Daoy (cell line): ENCODE measurements around the gene ZNF143. TPM values are rescaled to one million over a fixed set of nuclear protein-coding genes. Genes with fewer than 3 reads are reported as not detected.
A peak's percentile ranks its signal among the peaks of the same experiment; 100 is the strongest.
"Not testable (repeated sequence)": the region's sequence is repeated elsewhere in the genome, so short reads cannot be mapped to it uniquely, and the experiment has no call there.

ENCODE experiments used
- DNase-seq: peaks from one replicate; pipeline ENCODE4 v3.0.0-alpha.2; 2015; ENCODE audit warnings: low read depth
- total RNA-seq: library from RNA; depleted of rRNA; stranded (reverse); fragments of >200 nt; shearing (Covaris generic); gene quantifications from 2 replicates; pipeline ENCODE4 v1.2.3, GENCODE V29; 2014

ZNF143 gene
- total RNA-seq, 1 experiment from 2014 or later, result 27.0 TPM

DNA sequence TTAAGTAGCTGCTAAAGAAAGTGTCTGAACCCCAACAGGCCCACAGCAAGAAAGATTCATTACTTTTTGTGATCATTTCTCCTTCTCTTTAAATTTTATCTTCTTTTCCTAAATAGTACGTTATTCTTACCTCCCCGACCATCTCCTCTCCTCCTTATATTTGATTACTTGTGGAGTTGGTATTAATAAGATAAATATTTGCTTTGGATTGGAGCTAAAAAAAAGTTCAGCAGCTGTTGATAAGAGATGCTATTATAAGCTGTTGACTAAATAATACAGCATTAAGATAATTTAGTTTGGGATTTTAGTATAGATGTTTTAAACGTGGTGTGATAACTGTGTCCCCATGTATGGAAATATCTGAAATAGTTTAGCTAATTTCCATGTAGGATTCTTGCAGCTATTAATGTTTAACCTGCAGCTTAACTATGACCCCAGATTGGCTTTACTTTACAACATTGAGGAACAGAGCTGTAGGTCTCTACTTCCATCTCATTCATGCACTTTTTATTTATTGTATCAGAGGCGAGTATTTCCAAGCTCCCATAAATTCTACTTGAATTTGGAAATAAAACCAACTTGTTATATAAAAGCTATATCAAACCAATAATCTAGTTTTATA lies 37.8 kb downstream of the ZNF143 start:
- no peak for DNase-seq

DNA sequence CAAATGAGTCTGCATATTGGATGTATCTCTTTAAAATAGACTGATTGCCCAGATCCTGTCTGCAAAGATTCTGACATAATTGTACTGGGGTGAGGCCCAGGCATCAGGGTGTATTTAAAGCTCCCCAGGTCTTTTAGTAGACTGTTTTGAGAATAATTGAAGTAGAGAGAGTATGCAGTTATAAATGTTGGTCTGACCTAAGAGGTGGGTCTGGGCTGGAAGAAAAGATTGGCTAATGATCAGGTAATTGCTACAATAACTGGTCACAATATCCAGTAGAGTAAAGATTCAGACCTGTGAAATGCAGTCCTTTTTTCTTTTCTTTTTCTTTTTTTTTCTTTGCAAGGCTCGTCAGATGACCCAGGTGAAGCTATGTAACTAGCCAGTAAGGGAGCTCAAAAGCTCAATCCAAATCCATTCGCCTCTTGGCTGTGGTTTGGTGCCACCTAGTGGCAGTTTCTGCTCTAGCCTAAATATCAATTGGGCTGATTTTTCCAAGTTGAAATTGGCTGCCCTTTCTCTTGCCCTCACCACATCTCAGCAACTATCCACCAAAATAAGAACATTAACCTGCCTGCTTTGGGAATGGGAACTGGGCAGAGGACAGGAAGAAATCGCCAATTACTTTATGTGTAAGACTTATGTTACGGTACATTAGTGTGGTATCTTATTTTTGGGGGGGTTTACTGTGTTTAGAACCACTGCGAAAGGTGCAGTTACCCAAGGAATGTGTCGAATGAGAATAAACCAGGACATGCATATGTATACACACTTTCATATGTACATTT lies 45.9 kb downstream of the ZNF143 start:
- DNase-seq, result peak; percentile 64

DNA sequence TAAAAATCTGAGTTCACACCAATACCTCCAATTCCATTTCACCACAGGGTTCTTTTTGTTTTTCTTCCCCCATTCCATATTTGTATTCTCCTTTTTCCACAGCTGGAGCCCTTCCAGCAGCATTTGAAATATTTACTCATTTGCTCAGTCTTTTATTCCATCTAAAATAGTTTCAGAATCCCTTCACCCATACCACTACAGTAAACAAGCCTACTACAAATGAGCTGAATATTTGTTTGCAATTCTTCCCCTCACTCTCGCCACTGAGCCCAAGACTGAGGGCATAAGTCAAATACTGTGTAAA lies 46.4 kb downstream of the ZNF143 start:
- no peak for DNase-seq

DNA sequence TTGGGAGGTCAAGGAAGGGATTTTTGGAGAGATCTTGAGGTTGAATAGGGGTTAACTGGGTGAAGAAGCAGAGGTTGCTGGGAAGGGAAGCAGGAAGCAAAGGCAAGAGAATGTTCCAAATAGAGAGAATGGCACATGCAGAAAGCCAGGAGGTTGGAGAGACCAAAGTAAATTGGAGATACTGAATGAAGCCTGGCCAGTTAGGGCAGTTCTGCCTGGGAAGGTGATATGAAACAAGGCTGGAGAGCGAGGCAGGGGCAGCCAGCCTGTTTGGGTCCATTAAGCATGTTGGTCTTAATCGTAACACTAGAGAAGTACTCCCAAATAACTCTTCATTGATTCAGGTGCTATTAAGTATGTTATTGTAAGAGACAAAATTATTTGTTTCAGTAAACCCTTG lies 48.2 kb downstream of the ZNF143 start:
- no peak for DNase-seq

DNA sequence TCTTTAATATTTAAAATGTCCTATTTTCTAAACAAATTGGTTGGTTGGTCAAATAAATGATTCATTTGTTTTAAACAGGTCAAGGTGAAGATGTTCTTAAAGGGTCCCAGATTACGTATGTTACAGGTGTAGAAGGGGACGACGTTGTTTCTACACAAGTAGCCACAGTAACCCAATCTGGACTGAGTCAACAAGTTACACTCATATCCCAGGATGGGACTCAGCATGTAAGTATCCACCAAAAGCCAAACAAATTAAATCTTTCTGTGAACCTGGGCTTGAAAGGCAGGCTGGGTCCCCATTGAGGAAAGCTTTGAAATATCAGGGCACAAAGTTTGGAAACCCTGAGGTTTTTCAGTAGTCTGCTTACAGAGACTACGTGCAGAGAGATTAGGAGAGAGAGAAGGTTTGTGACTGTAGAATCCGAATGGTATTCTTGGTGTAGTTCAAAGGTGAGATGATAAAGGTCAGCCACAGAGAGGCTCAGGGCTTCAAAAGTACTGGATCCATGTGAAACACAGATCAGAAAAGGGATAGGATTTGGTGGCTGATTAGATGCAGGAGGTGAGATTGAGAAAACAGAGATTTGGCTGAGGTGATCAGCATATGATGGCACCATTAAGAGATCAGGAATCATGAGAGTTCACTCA lies 51.7 kb downstream of the ZNF143 start:
- no peak for DNase-seq

DNA sequence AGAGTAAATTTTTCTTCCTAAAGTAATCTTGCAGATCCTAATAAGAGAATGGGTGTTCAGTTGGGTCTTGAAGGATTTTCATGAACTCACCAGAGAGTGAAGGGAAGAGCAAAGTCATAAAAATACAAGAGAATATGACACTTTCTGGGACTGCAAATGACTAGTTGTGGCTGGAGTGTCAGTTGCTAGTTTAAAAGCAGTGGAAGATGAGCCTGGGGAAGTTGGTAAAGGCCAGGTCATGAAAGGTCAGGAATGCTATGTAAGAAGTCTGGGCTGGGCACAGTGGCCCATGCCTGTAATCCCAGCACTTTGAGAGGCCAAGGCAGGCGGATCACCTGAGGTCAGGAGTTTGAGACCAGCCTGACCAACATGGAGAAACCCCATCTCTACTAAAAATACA lies 53.8 kb downstream of the ZNF143 start:
- not testable (repeated sequence) for DNase-seq

DNA sequence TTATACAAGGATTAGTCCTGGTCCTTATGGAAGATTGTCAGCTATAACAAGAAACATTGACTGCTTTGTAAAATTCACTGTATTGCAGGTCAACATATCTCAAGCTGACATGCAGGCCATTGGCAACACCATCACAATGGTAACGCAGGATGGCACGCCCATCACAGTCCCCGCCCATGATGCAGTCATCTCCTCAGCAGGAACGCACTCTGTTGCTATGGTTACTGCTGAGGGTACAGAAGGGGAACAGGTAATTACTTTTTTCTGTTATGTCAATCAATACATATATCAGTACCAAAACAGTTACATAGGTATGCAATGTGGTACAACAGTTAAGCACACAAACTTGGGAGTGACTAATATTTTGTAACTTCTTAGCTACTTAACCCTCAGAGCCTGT lies 55.3 kb downstream of the ZNF143 start:
- DNase-seq, result no peak

DNA sequence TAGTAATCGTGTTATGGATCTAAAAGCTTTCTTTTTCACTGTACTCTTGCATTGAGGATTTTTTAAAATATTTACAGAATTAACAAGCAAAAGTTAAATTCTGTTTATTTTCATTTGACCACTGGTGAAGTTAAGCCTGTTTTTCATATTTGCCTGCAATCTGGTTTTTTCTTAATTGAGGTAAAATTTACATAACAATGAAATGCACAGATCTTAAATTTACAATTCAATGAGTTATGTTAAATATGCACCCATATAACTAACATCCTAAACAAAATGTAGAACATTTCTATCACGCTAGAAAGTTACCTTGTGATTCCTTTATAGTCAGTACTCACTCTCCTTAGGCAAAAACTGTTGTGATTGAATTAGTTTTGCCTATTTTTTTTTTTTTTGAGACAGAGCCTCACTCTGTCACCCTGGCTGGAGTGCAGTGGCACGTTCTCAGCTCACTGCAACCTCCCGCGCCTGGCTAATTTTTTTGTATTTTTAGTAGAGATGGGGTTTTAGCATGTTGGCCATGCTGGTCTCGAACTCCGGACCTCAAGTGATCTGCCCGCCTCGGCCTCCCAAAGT lies 58.1 kb downstream of the ZNF143 start:
- DNase-seq, result no peak

DNA sequence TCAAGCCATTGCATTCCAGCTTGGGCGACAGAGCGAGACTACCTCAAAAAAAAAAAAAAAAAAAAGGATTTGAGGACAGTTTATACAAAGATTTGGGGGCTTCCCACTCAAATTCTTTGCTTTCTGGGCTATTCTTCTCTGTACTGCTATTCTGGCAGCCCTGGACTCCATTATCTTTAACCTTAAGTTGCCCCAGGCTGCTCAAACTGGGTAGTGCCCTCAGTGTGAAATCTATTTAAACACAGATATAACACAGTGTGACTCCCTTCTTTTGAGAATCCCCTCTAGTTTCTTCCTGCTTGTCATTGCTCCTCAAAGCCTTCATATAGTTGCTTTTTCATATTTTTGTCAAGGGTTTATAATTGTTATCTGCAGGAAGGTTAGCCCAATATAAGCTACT lies 63.2 kb downstream of the ZNF143 start:
- no peak for DNase-seq

DNA sequence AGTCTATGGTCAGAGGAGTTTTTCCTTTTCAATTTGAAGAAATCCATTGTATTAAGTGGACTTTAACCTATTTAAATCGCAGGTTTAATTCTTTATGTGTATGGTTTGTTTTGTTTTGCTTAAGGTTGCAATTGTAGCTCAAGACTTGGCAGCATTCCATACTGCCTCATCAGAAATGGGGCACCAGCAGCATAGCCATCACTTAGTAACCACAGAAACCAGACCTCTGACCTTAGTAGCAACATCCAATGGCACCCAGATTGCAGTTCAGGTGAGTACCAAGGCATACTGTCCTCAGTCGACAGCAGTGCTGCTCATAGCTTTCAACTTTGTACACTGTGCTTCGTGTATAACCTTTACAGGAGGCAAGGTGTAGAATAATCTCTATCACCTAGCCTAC lies 64.3 kb downstream of the ZNF143 start:
- DNase-seq, result no peak

DNA sequence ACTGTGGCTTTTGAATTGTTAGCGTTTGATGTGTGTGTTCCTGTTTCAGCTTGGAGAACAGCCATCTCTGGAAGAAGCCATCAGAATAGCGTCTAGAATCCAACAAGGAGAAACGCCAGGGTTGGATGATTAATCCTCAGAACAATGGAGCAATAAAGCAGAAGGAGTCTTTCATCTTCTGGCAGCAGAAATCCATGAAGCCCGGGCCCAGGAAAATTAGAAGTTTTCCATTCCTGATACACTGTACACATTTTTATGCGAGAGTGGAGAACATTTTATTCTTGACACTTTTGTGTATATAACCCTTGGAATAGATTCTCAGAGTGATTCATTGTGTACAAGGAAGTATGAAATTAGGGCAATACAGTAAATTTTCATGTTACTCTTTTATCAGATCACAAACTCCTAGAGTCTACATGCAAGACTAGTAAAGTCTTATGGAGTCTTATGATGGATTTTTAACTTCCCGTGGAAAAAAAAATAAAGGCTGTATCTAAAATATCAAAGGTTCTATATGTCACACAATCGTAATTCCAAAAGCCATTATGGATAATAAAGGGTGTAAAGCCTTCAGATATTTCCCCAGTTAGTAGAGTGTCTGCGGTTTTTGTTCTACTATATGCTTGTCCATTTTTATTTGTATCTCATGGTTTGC lies 66.8 kb downstream of the ZNF143 start:
- DNase-seq, result peak; percentile 49

DNA sequence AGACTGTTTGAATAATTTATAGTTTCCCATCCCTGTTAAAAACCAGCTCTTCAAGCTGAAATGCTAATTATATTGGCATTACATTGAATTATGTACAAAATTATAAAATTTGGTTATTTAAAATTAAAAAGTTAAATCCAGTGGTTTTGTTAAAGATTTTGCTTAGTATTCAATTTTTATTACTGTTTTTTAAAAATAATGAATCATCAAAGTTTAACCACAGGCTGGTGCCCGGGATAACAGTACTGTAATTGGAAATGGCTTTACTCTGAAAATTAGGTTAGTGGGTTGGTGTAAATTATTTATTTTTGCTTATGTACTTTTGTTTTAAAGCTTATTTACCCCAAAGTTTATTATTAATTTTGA lies 67.3 kb downstream of the ZNF143 start:
- no peak for DNase-seq

DNA sequence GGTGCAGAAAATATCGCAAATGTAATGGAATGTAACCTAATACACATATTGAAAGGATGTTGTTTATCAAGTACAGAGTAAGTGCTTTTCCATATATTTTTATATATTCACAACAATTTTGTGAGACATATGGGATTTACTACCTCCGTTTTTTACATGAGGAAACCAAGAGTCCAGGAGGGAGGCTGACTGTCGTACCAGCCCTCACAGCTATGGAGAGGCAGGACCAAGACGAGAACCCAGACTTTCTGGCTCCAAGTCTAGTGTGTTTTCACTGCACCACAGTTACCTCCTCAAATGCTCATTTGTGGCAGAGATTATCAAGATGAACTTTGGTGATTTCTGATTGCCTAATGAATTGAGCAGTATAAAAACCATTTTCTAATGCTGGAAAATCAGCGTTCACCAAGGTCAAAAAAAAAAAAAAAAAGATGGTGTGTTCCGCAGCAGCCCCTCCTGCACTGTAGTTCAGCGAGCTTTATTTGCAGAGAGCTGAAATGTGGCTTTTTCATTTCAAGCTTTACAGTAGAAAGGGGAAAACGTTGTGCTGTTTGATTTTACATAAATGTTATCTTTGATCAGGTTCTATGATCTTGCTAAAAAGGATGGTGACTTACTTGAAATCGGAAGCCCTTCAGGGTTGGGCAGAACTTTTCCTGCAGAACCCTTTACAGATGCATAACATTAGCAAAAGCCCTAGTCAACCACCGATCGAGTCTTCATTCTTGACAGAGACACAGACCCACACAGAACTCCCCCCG lies 67.9 kb downstream of the ZNF143 start:
- DNase-seq, result no peak

DNA sequence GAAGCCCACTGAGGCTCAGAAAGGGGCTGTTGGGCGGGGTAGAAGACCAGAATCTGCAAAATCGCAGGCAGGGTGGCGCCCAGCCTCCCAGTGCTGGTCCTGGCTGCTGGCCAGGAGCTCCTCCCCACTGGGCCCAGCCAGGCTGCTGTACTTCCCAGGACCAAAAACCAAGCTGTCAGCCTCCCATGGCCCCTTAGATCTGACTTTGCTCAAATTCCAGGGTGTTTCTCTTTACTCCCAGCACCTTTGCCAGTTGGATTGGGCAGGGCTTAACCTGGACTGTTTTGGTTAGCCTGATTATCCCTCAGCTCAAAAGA lies 68.5 kb downstream of the ZNF143 start:
- DNase-seq, result peak; percentile 50

DNA sequence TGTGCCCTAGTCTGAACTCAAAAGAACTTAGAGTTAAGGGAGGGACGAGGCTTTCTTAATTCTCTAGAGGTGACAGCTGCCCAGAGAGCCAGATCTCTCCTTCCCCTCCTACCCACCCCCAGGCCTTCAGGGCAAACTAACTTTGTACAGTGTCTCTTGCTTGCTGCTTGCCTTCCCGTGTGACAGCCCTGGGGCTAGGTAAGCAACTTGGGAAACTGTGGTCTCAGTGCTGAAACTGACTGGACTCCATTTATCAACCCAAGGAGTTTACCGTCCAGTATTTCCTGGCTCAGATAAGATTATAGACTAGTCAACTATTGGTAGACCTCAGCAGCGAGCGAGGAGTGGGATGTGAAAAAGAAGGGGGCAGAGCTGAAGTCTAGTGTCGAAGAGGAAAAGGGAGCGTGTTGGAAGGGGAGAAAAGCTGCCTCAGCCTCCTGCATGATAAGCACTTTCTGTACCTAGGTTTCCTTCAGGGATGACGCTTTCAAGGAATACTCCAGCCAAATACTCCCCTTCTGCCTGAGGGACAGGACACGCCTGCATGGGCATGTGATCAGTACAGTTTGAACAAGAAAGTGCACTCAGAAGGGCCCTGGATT lies 69.3 kb downstream of the ZNF143 start:
- DNase-seq, result no peak

DNA sequence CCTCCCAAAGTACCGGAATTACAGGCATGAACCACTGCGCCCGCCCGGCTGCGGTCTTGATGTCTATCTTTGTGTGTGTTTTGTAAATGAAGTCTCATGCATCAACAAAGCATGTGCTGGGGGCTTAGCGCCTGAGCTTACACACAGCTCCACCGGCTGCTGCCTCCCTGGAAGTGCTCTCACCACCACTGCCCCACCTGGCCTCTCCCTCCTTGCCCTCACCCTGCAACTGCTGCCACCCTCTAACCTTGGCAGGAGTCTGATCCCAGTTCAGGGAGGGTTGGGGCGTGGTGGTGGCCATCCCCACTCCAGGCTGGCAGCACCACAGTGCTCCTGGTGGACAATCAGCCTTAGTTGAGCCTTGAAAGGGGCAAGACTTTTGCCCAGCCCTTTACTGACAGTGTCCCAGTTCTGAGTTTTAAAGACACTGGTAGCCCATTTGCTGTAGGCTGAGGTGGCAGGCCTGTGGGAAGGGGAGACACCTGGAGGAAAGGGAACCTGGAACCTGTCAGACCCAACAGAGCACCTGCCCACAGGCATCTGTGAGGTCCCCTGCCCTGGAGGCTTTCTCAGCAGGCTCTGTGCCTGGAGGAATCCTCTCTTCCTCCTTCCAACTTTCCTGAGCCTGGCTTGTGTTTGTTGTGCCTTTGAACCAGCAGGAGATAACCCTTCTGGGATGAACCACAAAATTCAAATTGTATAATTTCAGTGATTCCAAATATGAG lies 70.3 kb downstream of the ZNF143 start:
- DNase-seq, result no peak

DNA sequence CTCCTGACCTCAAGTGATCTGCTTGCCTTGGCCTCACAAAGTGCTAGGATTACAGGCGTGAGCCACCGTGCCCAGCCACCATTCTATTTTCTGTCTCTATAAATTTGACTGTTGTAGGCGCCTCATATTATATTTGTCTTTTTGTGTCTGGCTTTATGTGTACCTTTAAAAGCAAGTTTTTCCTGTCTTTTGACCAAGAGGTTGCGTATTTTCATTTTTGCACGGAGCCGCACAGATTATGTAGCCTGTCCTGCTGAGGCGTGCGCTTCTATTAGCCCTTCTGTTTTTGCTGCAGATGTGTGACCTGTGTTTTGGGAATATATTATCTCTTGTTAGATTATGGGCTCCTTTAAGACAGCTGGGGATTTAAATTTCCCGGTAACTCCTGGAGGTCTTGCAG lies 72.2 kb downstream of the ZNF143 start:
- DNase-seq, result no peak

DNA sequence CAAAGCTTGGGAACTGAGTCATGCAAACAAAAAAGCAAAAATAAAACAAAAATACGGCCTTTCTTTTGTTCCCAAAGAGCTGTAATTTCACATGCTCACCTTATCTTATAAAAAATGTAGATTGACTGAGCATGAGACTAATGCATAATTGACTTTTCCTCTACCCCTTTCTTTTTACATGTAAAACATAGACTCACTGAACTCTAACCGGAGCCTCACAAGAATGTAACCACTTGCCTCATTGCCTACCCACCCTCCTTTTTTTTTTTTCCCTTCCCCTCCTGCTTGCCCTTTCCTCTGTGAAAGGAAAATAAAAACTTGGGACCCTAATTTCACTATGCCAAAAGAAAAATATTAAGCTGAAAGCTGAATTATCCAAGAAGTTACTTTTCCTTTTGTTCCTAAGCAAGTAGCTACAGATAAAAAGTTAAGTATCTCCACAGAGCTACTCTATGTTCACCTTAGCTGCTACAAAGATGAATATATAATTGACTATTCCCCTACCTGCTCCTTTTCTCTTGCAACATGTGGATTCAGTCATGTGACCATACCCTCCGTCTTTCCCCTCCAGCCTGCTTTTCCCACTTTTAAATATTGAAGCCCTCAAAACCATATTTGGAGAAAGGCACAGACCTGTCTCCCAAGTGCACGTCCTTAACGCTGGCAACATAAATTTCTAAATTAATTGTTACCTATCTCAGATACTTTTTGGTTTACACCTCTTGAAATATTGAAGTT lies 73.1 kb downstream of the ZNF143 start:
- peak; percentile 52 for DNase-seq

DNA sequence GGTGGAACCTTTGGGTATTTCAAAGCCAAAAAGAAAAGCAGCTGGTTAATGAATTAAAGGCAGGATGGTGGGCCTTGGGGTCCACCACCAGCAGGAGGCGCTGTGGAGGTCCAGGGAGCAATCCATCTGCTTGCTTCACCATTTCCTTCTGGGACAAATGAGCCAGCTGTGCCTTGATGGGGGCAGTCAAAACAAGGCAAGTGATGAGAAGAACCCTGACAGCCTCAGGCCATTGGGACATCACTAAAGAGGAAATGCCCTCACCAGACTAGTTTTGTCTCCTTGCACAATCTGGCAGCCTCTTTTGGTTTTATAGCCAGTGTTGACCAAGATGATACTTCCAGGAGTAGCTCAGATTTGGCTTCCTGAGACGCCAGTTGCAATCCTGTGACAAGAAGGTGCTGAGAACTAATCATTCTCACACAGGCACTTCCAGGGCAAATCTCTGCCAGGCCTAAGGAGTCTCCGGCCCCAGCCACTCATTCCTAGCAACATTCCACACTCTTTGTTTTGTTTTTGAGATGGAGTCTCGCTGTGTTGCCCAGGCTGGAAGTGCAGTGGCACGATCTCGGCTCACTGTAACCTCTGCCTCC lies 74.5 kb downstream of the ZNF143 start:
- DNase-seq, result peak; percentile 79

DNA sequence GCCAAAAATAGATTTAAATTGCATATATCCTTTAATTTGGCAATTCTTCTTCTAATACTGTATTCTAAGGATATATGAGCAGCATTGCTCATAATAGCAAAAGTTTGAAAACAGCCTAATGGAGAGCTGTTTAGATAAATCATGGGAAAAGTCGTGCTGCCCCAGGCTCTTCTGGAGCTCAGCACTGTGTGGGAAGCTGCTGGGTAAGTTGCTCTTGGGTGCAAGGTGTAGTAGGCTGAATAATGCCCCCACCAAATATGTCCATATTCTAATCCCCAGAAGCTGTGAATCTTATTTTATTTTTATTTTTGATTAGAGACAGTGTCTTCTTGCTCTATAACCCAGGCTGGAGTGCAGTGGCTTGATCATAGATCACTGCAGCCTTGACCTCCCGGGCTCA lies 77.7 kb downstream of the ZNF143 start:
- DNase-seq, result no peak
